Parathyroid adenoma (tissue), 2 donors: ENCODE results near the gene C16orf74.

Experiments used
- H2AFZ ChIP-seq: fragments of 300-600 bp; sonication (generic); one replicate; pipeline ENCODE4 v1.7.0; 2017; ENCODE audit warnings: antibody characterized with exemption, mild to moderate bottlenecking
- H3K27ac ChIP-seq: fragments of 300-600 bp; sonication (generic); one replicate; pipeline ENCODE4 v1.7.0; 2017
- H3K27me3 ChIP-seq: fragments of 300-600 bp; sonication (generic); one replicate; pipeline ENCODE4 v1.7.0; 2017; ENCODE audit warnings: low read length; ENCODE audit not compliant: control insufficient read depth, insufficient read depth
- H3K36me3 ChIP-seq: fragments of 300-600 bp; sonication (generic); one replicate; pipeline ENCODE4 v1.7.0; 2017; ENCODE audit warnings: low read length; ENCODE audit not compliant: control insufficient read depth, insufficient read depth
- H3K4me1 ChIP-seq: fragments of 300-600 bp; sonication (generic); one replicate; pipeline ENCODE4 v1.7.0; 2017; ENCODE audit warnings: control low read depth
- H3K4me2 ChIP-seq: fragments of 300-600 bp; sonication (generic); one replicate; pipeline ENCODE4 v1.7.0; 2017; ENCODE audit warnings: low read length
- H3K4me3 ChIP-seq: fragments of 300-600 bp; sonication (generic); one replicate; pipeline ENCODE4 v1.7.0; 2017; ENCODE audit warnings: low read depth, low read length
- H3K79me2 ChIP-seq: fragments of 300-600 bp; sonication (generic); one replicate; pipeline ENCODE4 v1.7.0; 2017; ENCODE audit warnings: control low read depth
- H3K9ac ChIP-seq: fragments of 300-600 bp; sonication (generic); one replicate; pipeline ENCODE4 v1.7.0; 2017; ENCODE audit warnings: mild to moderate bottlenecking
- H3K9me3 ChIP-seq: fragments of 300-600 bp; sonication (generic); one replicate; pipeline ENCODE4 v1.7.0; 2017; ENCODE audit warnings: low read length; ENCODE audit not compliant: control insufficient read depth
- TF ChIP-seq, protein P1 (sequence below): fragments of 300-600 bp; sonication (generic); IDR thresholded peaks from one replicate; pipeline ENCODE4 v1.7.0; 2017; ENCODE audit warnings: antibody characterized with exemption, mild to moderate bottlenecking
- donor health status: primary hyperparathyroidism.

C16orf74 gene

GRCh38 chr16:85667841-85668413 is 83.0 kb downstream of the C16orf74 start:
- no peaks in the 10 kb centered on the region for H3K27me3 ChIP-seq
- H3K36me3 ChIP-seq, result no peaks in the 10 kb centered on the region
- H3K4me1 ChIP-seq, result no peaks in the 10 kb centered on the region
- no peaks in the 10 kb centered on the region for H3K9me3 ChIP-seq
- H2AFZ ChIP-seq, result no peak overlapping the region
- H3K4me3 ChIP-seq, result no peak overlapping the region
- TF ChIP-seq, protein P1, sequence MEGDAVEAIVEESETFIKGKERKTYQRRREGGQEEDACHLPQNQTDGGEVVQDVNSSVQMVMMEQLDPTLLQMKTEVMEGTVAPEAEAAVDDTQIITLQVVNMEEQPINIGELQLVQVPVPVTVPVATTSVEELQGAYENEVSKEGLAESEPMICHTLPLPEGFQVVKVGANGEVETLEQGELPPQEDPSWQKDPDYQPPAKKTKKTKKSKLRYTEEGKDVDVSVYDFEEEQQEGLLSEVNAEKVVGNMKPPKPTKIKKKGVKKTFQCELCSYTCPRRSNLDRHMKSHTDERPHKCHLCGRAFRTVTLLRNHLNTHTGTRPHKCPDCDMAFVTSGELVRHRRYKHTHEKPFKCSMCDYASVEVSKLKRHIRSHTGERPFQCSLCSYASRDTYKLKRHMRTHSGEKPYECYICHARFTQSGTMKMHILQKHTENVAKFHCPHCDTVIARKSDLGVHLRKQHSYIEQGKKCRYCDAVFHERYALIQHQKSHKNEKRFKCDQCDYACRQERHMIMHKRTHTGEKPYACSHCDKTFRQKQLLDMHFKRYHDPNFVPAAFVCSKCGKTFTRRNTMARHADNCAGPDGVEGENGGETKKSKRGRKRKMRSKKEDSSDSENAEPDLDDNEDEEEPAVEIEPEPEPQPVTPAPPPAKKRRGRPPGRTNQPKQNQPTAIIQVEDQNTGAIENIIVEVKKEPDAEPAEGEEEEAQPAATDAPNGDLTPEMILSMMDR, result no peak
- no peak overlapping the region for H3K9ac ChIP-seq
- H3K27ac ChIP-seq, result no peak overlapping the region
- no peak overlapping the region for H3K4me2 ChIP-seq
- peaks cover 6% of the 10 kb centered on the region for H3K79me2 ChIP-seq

GRCh38 chr16:85667261-85667660 is 83.6 kb downstream of the C16orf74 start:
- Histone ChIP-seq H3K9ac (no peak overlapping the region), H3K4me2 (no peak overlapping the region), H3K36me3 (no peaks in the 10 kb centered on the region), H3K79me2 (peaks cover 6% of the 10 kb centered on the region), H3K4me1 (no peaks in the 10 kb centered on the region), H3K27ac (no peak overlapping the region), H3K4me3 (no peak overlapping the region), H2AFZ (no peak overlapping the region), H3K27me3 (no peaks in the 10 kb centered on the region), H3K9me3 (no peaks in the 10 kb centered on the region)
- TF ChIP-seq, protein P1, result no peak

DNA sequence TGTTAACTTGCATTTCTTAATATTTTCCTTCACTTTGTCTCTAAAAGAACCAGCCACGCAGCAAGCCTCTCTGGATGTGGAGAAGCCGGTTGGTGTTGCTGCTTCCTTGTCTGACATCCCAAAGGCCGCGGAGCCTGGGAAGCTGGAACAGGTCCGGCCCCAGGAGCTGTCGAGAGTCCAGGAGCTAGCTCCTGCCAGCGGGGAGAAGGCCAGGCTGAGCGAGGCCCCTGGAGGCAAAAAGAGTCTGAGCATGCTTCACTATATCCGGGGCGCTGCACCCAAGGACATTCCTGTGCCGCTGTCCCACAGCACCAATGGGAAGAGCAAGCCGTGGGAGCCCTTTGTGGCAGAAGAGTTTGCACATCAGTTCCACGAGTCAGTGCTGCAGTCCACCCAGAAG is 85.0 kb downstream of the C16orf74 start:
- H3K4me1 ChIP-seq, result no peaks in the 10 kb centered on the region
- no peak overlapping the region for H3K4me3 ChIP-seq
- TF ChIP-seq, protein P1, result no peak
- no peak overlapping the region for H3K4me2 ChIP-seq
- peaks cover 6% of the 10 kb centered on the region for H3K79me2 ChIP-seq
- H3K36me3 ChIP-seq, result no peaks in the 10 kb centered on the region
- H2AFZ ChIP-seq, result no peak overlapping the region
- H3K9me3 ChIP-seq, result no peaks in the 10 kb centered on the region
- no peak overlapping the region for H3K9ac ChIP-seq
- no peaks in the 10 kb centered on the region for H3K27me3 ChIP-seq
- no peak overlapping the region for H3K27ac ChIP-seq

- Histone ChIP-seq H3K4me1 (no peaks in the 10 kb centered on the region), H3K27ac (no peak overlapping the region), H3K27me3 (no peaks in the 10 kb centered on the region), H3K4me3 (no peak overlapping the region), H3K79me2 (peaks cover 6% of the 10 kb centered on the region), H3K36me3 (no peaks in the 10 kb centered on the region), H3K4me2 (no peak overlapping the region), H3K9me3 (no peaks in the 10 kb centered on the region), H3K9ac (no peak overlapping the region), H2AFZ (no peak overlapping the region)
- TF ChIP-seq, protein P1, result no peak
These were observed 85.5 kb downstream of the C16orf74 start for GRCh38 chr16:85665373-85665740.
